Activated naive CD8-positive, alpha-beta T cell treated with anti-CD3 and anti-CD28 coated beads, Interleukin-2, amount 50 U/mL, for 24 hours (primary cell): Measurements from ENCODE around the gene KNTC1.
"Not testable (repeated sequence)": the region's sequence is repeated elsewhere in the genome, so short reads cannot be mapped to it uniquely, and the experiment has no call there.

Experiments used
- ATAC-seq: fragments of 150-1000 bp; cut with Tn5 transposase; one replicate; pipeline ENCODE4 v1.10.0; 2021
- DNase-seq: peaks from one replicate; pipeline ENCODE4 v3.0.0; 2021
- H3K27ac Mint-ChIP-seq: one replicate; pipeline ENCODE4 v1.8.0; 2021; ENCODE audit warnings: mild to moderate bottlenecking, mixed read lengths
- H3K27me3 Mint-ChIP-seq: one replicate; pipeline ENCODE4 v1.8.0; 2021; ENCODE audit warnings: mixed read lengths
- H3K36me3 Mint-ChIP-seq: one replicate; pipeline ENCODE4 v1.8.0; 2021; ENCODE audit warnings: low read depth, mixed read lengths
- H3K4me1 Mint-ChIP-seq: one replicate; pipeline ENCODE4 v1.8.0; 2021; ENCODE audit warnings: mixed read lengths
- H3K4me3 Mint-ChIP-seq: one replicate; pipeline ENCODE4 v1.8.0; 2021; ENCODE audit warnings: mild to moderate bottlenecking, moderate library complexity, mixed read lengths
- H3K9me3 Mint-ChIP-seq: one replicate; pipeline ENCODE4 v1.8.0; 2021; ENCODE audit warnings: mixed read lengths

Gene KNTC1

GRCh38 chr12:122569288-122569687, 42.2 kb downstream of the KNTC1 start:
- Mint-ChIP-seq H3K4me3 (no peak overlapping the region), H3K36me3 (peaks cover 36% of the 10 kb centered on the region), H3K4me1 (peaks cover 3% of the 10 kb centered on the region), H3K9me3 (no peaks in the 10 kb centered on the region), H3K27ac (no peak overlapping the region), H3K27me3 (no peaks in the 10 kb centered on the region)
- ATAC-seq (no peak), DNase-seq (no peak)

GRCh38 chr12:122570006-122570405, 43.0 kb downstream of the KNTC1 start:
- not testable (repeated sequence) for H3K4me1 Mint-ChIP-seq, H3K4me3 Mint-ChIP-seq, DNase-seq, H3K27me3 Mint-ChIP-seq, H3K27ac Mint-ChIP-seq, ATAC-seq, H3K9me3 Mint-ChIP-seq
- H3K36me3 Mint-ChIP-seq = peaks cover 37% of the 10 kb centered on the region

GRCh38 chr12:122571821-122572220, 44.8 kb downstream of the KNTC1 start:
- Mint-ChIP-seq H3K27me3 (no peaks in the 10 kb centered on the region), H3K27ac (no peak overlapping the region), H3K4me1 (peaks cover 3% of the 10 kb centered on the region), H3K9me3 (no peaks in the 10 kb centered on the region), H3K4me3 (no peak overlapping the region), H3K36me3 (peaks cover 50% of the 10 kb centered on the region)
- no peak for DNase-seq
- ATAC-seq = no peak

GRCh38 chr12:122583294-122583693, 56.2 kb downstream of the KNTC1 start:
- ATAC-seq = not testable (repeated sequence)

GRCh38 chr12:122584177-122584863, 57.3 kb downstream of the KNTC1 start:
- H3K27ac Mint-ChIP-seq = no peak overlapping the region
- ATAC-seq = no peak
- H3K4me1 Mint-ChIP-seq = no peaks in the 10 kb centered on the region
- DNase-seq = no peak
- H3K27me3 Mint-ChIP-seq = no peaks in the 10 kb centered on the region
- no peaks in the 10 kb centered on the region for H3K9me3 Mint-ChIP-seq
- peaks cover 53% of the 10 kb centered on the region for H3K36me3 Mint-ChIP-seq
- no peak overlapping the region for H3K4me3 Mint-ChIP-seq

More at GRCh38 chr12:122583294-122583693, 56.2 kb downstream of the KNTC1 start:
- H3K4me1 Mint-ChIP-seq, H3K4me3 Mint-ChIP-seq, H3K9me3 Mint-ChIP-seq, H3K27ac Mint-ChIP-seq, DNase-seq, H3K27me3 Mint-ChIP-seq: not testable (repeated sequence)
- peaks cover 57% of the 10 kb centered on the region for H3K36me3 Mint-ChIP-seq

- H3K36me3 Mint-ChIP-seq = peaks cover 39% of the 10 kb centered on the region
- no peaks in the 10 kb centered on the region for H3K27me3 Mint-ChIP-seq
- H3K9me3 Mint-ChIP-seq = no peaks in the 10 kb centered on the region
- peaks cover 2% of the 10 kb centered on the region for H3K4me1 Mint-ChIP-seq
- H3K4me3 Mint-ChIP-seq = no peak overlapping the region
- ATAC-seq (no peak), DNase-seq (no peak)
- no peak overlapping the region for H3K27ac Mint-ChIP-seq
Observed at GRCh38 chr12:122590990-122591389, 63.9 kb downstream of the KNTC1 start.

- DNase-seq, ATAC-seq, H3K27ac Mint-ChIP-seq, H3K9me3 Mint-ChIP-seq, H3K4me3 Mint-ChIP-seq, H3K4me1 Mint-ChIP-seq, H3K27me3 Mint-ChIP-seq: not testable (repeated sequence)
- H3K36me3 Mint-ChIP-seq = peaks cover 37% of the 10 kb centered on the region
Observed at GRCh38 chr12:122591966-122592365, 64.9 kb downstream of the KNTC1 start.

- not testable (repeated sequence) for H3K9me3 Mint-ChIP-seq, H3K27ac Mint-ChIP-seq, DNase-seq, H3K4me3 Mint-ChIP-seq, ATAC-seq, H3K4me1 Mint-ChIP-seq, H3K27me3 Mint-ChIP-seq
- peaks cover 36% of the 10 kb centered on the region for H3K36me3 Mint-ChIP-seq
Observed at GRCh38 chr12:122592543-122592942, 65.5 kb downstream of the KNTC1 start.

GRCh38 chr12:122593910-122594309, 66.9 kb downstream of the KNTC1 start:
- H3K9me3 Mint-ChIP-seq = no peaks in the 10 kb centered on the region
- ATAC-seq (peak; percentile 61), DNase-seq (no peak)
- peaks cover 39% of the 10 kb centered on the region for H3K36me3 Mint-ChIP-seq
- no peak overlapping the region for H3K27ac Mint-ChIP-seq
- H3K4me3 Mint-ChIP-seq = no peak overlapping the region
- H3K27me3 Mint-ChIP-seq = no peaks in the 10 kb centered on the region
- H3K4me1 Mint-ChIP-seq = peaks cover 2% of the 10 kb centered on the region

- no peaks in the 10 kb centered on the region for H3K9me3 Mint-ChIP-seq
- no peak overlapping the region for H3K27ac Mint-ChIP-seq
- no peak overlapping the region for H3K4me3 Mint-ChIP-seq
- ATAC-seq = no peak
- DNase-seq = no peak
- H3K36me3 Mint-ChIP-seq = peaks cover 36% of the 10 kb centered on the region
- H3K4me1 Mint-ChIP-seq = peaks cover 2% of the 10 kb centered on the region
- H3K27me3 Mint-ChIP-seq = no peaks in the 10 kb centered on the region
Observed at GRCh38 chr12:122596838-122597237, 69.8 kb downstream of the KNTC1 start.

GRCh38 chr12:122602456-122602855, 75.4 kb downstream of the KNTC1 start:
- no peaks in the 10 kb centered on the region for H3K9me3 Mint-ChIP-seq
- H3K27me3 Mint-ChIP-seq = no peaks in the 10 kb centered on the region
- no peaks in the 10 kb centered on the region for H3K4me1 Mint-ChIP-seq
- H3K36me3 Mint-ChIP-seq = peaks cover 39% of the 10 kb centered on the region
- DNase-seq (no peak), ATAC-seq (no peak)
- no peak overlapping the region for H3K27ac Mint-ChIP-seq
- H3K4me3 Mint-ChIP-seq = no peak overlapping the region

GRCh38 chr12:122604993-122605392, 77.9 kb downstream of the KNTC1 start:
- DNase-seq = no peak
- Mint-ChIP-seq H3K9me3 (no peaks in the 10 kb centered on the region), H3K27ac (no peak overlapping the region)

GRCh38 chr12:122609732-122610131, 82.7 kb downstream of the KNTC1 start:
- no peak overlapping the region for H3K4me3 Mint-ChIP-seq
- H3K27ac Mint-ChIP-seq = no peak overlapping the region
- H3K9me3 Mint-ChIP-seq = no peaks in the 10 kb centered on the region
- no peaks in the 10 kb centered on the region for H3K4me1 Mint-ChIP-seq
- peaks cover 52% of the 10 kb centered on the region for H3K36me3 Mint-ChIP-seq
- DNase-seq (no peak), ATAC-seq (no peak)
- H3K27me3 Mint-ChIP-seq = no peaks in the 10 kb centered on the region

More at GRCh38 chr12:122604993-122605392, 77.9 kb downstream of the KNTC1 start:
- H3K36me3 Mint-ChIP-seq = peaks cover 36% of the 10 kb centered on the region
- no peaks in the 10 kb centered on the region for H3K4me1 Mint-ChIP-seq
- no peaks in the 10 kb centered on the region for H3K27me3 Mint-ChIP-seq
- ATAC-seq = no peak
- no peak overlapping the region for H3K4me3 Mint-ChIP-seq

GRCh38 chr12:122610207-122610606, 83.2 kb downstream of the KNTC1 start:
- ATAC-seq = no peak
- DNase-seq = no peak
- Mint-ChIP-seq H3K36me3 (peaks cover 55% of the 10 kb centered on the region), H3K27ac (no peak overlapping the region), H3K4me3 (no peak overlapping the region), H3K9me3 (no peaks in the 10 kb centered on the region), H3K27me3 (no peaks in the 10 kb centered on the region), H3K4me1 (no peaks in the 10 kb centered on the region)

- no peaks in the 10 kb centered on the region for H3K27me3 Mint-ChIP-seq
- no peak for DNase-seq
- H3K9me3 Mint-ChIP-seq = no peaks in the 10 kb centered on the region
- no peak for ATAC-seq
- no peak overlapping the region for H3K27ac Mint-ChIP-seq
- peaks cover 57% of the 10 kb centered on the region for H3K36me3 Mint-ChIP-seq
- H3K4me3 Mint-ChIP-seq = no peak overlapping the region
- H3K4me1 Mint-ChIP-seq = no peaks in the 10 kb centered on the region
Observed at GRCh38 chr12:122610911-122611310, 83.9 kb downstream of the KNTC1 start.

GRCh38 chr12:122614839-122615238, 87.8 kb downstream of the KNTC1 start:
- no peak overlapping the region for H3K27ac Mint-ChIP-seq
- ATAC-seq = no peak
- no peaks in the 10 kb centered on the region for H3K4me1 Mint-ChIP-seq
- no peak overlapping the region for H3K4me3 Mint-ChIP-seq
- no peak for DNase-seq
- no peaks in the 10 kb centered on the region for H3K27me3 Mint-ChIP-seq
- no peaks in the 10 kb centered on the region for H3K9me3 Mint-ChIP-seq
- H3K36me3 Mint-ChIP-seq = peaks cover 61% of the 10 kb centered on the region
